CD8-positive, alpha-beta memory T cell (primary cell): ENCODE data around the gene WT1. TPM values are rescaled to one million over a fixed set of nuclear protein-coding genes. Genes with fewer than 3 reads are reported as not detected.

ENCODE experiments used
- CTCF ChIA-PET: fragments of 350-600 bp; sonication (Branson Sonifier 250); formaldehyde crosslinking; loops from one replicate; lab custom pipeline; 2021; ENCODE audit warnings: antibody characterized with exemption; lab: Charles Lee
- POLR2A ChIA-PET: fragments of 350-600 bp; sonication (Branson Sonifier 250); formaldehyde crosslinking; loops from one replicate; lab custom pipeline; 2021; ENCODE audit warnings: antibody characterized with exemption; lab: Charles Lee
- DNase-seq, 5 donors: peaks; one replicate each; pipeline versions ENCODE4 v3.0.0 to v3.0.0-alpha.2; 2020 to 2022; ENCODE audit warnings: mixed read lengths in 1 of 5
- H3K27ac ChIP-seq: one replicate; pipeline ENCODE4 v1.7.0; 2013; ENCODE audit warnings: low read depth, mild to moderate bottlenecking, low read length, moderate library complexity
- H3K27me3 ChIP-seq: 2 replicates; pipeline ENCODE4 v1.7.0; 2013; ENCODE audit warnings: low read length, mild to moderate bottlenecking; ENCODE audit not compliant: insufficient read depth, poor library complexity, severe bottlenecking
- H3K36me3 ChIP-seq: 2 replicates; pipeline ENCODE4 v1.7.0; 2013; ENCODE audit warnings: mild to moderate bottlenecking, low read length, moderate library complexity; ENCODE audit not compliant: insufficient read depth
- H3K4me1 ChIP-seq: 2 replicates; pipeline ENCODE4 v1.7.0; 2013; ENCODE audit warnings: mild to moderate bottlenecking, low read length, moderate library complexity; ENCODE audit not compliant: insufficient read depth
- H3K4me3 ChIP-seq: 2 replicates; pipeline ENCODE4 v1.7.0; 2013; ENCODE audit warnings: mild to moderate bottlenecking, low read length
- H3K9me3 ChIP-seq: 2 replicates; pipeline ENCODE4 v1.7.0; 2013; ENCODE audit warnings: mild to moderate bottlenecking, low read length
- H3K27ac Mint-ChIP-seq, 8 donors: one replicate each; pipeline ENCODE4 v1.8.0; 2020 to 2021; ENCODE audit warnings: mixed read lengths in 8 of 8, mild to moderate bottlenecking in 6 of 8, inconsistent platforms in 3 of 8, moderate library complexity in 3 of 8
- H3K27me3 Mint-ChIP-seq, 2 donors: one replicate each; pipeline ENCODE4 v1.8.0; 2020 to 2021; ENCODE audit warnings: mixed read lengths in 2 of 2, mild to moderate bottlenecking in 1 of 2, moderate library complexity in 1 of 2
- H3K36me3 Mint-ChIP-seq, 3 donors: one replicate each; pipeline ENCODE4 v1.8.0; 2020 to 2021; ENCODE audit warnings: mixed read lengths in 3 of 3, inconsistent platforms in 1 of 3, mild to moderate bottlenecking in 1 of 3
- H3K4me1 Mint-ChIP-seq, 3 donors: one replicate each; pipeline ENCODE4 v1.8.0; 2020 to 2021; ENCODE audit warnings: mixed read lengths in 3 of 3, inconsistent platforms in 1 of 3, mild to moderate bottlenecking in 1 of 3
- H3K4me3 Mint-ChIP-seq, 7 donors: one replicate each; pipeline ENCODE4 v1.8.0; 2020 to 2021; ENCODE audit warnings: mixed read lengths in 7 of 7, mild to moderate bottlenecking in 6 of 7, moderate library complexity in 4 of 7, inconsistent platforms in 2 of 7
- H3K9me3 Mint-ChIP-seq, 5 donors: one replicate each; pipeline ENCODE4 v1.8.0; 2020 to 2022; ENCODE audit warnings: mixed read lengths in 5 of 5, mild to moderate bottlenecking in 3 of 5, moderate library complexity in 2 of 5, inconsistent platforms in 1 of 5
- polyA plus RNA-seq: library from polyadenylated mRNA; unstranded; fragments of 300-500 nt; fragmentation: Illumina TruSeq; gene quantifications from one replicate; pipeline ENCODE4 v1.2.3, GENCODE V29; 2021
- total RNA-seq, 2 experiments: library from RNA; stranded (reverse); gene quantifications; one replicate each; pipeline ENCODE4 v1.2.3, GENCODE V29; 2021

WT1 gene
- total and polyA plus RNA-seq, 3 experiments from 2014 or later = not detected

- no peak for DNase-seq
- no peak overlapping the region for H3K27ac Mint-ChIP-seq
- no peak overlapping the region for H3K4me3 ChIP-seq
- no peaks in the 10 kb centered on the region for H3K9me3 ChIP-seq
- no peaks in the 10 kb centered on the region for H3K4me1 ChIP-seq
- H3K36me3 ChIP-seq = no peaks in the 10 kb centered on the region
- H3K4me1 Mint-ChIP-seq = no peaks in the 10 kb centered on the region
- H3K27ac ChIP-seq = no peak overlapping the region
- H3K36me3 Mint-ChIP-seq = no peaks in the 10 kb centered on the region
- H3K9me3 Mint-ChIP-seq = peaks cover 0 to 5% (median 2%) of the 10 kb centered on the region in 5 donors
- no peaks in the 10 kb centered on the region for H3K27me3 ChIP-seq
- CTCF ChIA-PET = no interaction called here
- no peak overlapping the region for H3K4me3 Mint-ChIP-seq
- peaks cover 5 to 38% of the 10 kb centered on the region in 2 donors for H3K27me3 Mint-ChIP-seq
- POLR2A ChIA-PET = no interaction called here
These were observed 35.1 kb downstream of the WT1 start for GRCh38 chr11:32400196-32400595.

GRCh38 chr11:32396991-32397390, 38.3 kb downstream of the WT1 start:
- no peaks in the 10 kb centered on the region for H3K27me3 ChIP-seq
- ChIA-PET CTCF (no interaction called here), POLR2A (no interaction called here)
- Mint-ChIP-seq H3K27me3 (peaks cover 5 to 30% of the 10 kb centered on the region in 2 donors), H3K27ac (no peak overlapping the region), H3K4me3 (no peak overlapping the region), H3K9me3 (peaks cover 0 to 5% (median 2%) of the 10 kb centered on the region in 5 donors), H3K36me3 (no peaks in the 10 kb centered on the region), H3K4me1 (no peaks in the 10 kb centered on the region)
- DNase-seq = no peak
- H3K4me1 ChIP-seq = no peaks in the 10 kb centered on the region
- H3K4me3 ChIP-seq = no peak overlapping the region
- H3K9me3 ChIP-seq = no peaks in the 10 kb centered on the region
- H3K27ac ChIP-seq = no peak overlapping the region
- H3K36me3 ChIP-seq = no peaks in the 10 kb centered on the region

- H3K9me3 ChIP-seq = no peaks in the 10 kb centered on the region
- Mint-ChIP-seq H3K9me3 (peaks cover 0 to 5% (median 2%) of the 10 kb centered on the region in 5 donors), H3K4me1 (no peaks in the 10 kb centered on the region), H3K36me3 (no peaks in the 10 kb centered on the region), H3K27ac (no peak overlapping the region), H3K4me3 (no peak overlapping the region), H3K27me3 (peaks cover 5 to 30% of the 10 kb centered on the region in 2 donors)
- ChIA-PET CTCF (no interaction called here), POLR2A (no interaction called here)
- no peak for DNase-seq
- no peaks in the 10 kb centered on the region for H3K36me3 ChIP-seq
- no peak overlapping the region for H3K27ac ChIP-seq
- no peaks in the 10 kb centered on the region for H3K4me1 ChIP-seq
- H3K4me3 ChIP-seq = no peak overlapping the region
- no peaks in the 10 kb centered on the region for H3K27me3 ChIP-seq
These were observed 39.0 kb downstream of the WT1 start for GRCh38 chr11:32396331-32396730.

DNA sequence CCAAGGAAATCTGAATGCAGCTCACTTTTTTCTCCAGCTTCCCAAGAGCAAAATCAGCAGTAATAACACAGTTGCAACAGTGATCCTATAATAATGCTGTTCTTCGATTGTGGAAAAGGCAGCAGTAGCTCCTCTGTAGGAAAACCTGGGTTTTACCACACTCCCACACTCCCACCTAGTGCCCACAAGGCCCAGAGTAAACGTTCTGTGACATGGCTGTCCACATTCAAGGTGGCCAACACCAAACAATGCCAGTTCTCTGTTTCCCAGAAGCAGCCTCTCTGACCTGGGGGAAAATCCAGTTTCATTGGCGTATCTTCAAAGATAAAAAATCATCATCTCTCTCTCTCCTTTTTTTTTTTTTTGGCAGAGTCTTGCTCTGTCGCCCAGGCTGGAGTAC, 40.2 kb downstream of the WT1 start:
- H3K36me3 Mint-ChIP-seq = no peaks in the 10 kb centered on the region
- ChIA-PET CTCF (no interaction called here), POLR2A (no interaction called here)
- Histone ChIP-seq H3K27me3 (no peaks in the 10 kb centered on the region), H3K27ac (no peak overlapping the region), H3K36me3 (no peaks in the 10 kb centered on the region), H3K4me1 (no peaks in the 10 kb centered on the region), H3K4me3 (no peak overlapping the region), H3K9me3 (no peaks in the 10 kb centered on the region)
- no peak overlapping the region for H3K4me3 Mint-ChIP-seq
- DNase-seq = no peak
- H3K9me3 Mint-ChIP-seq = peaks cover 0 to 2% (median 0%) of the 10 kb centered on the region in 5 donors
- peaks cover 5 to 25% of the 10 kb centered on the region in 2 donors for H3K27me3 Mint-ChIP-seq
- H3K27ac Mint-ChIP-seq = no peak overlapping the region
- H3K4me1 Mint-ChIP-seq = no peaks in the 10 kb centered on the region

- POLR2A ChIA-PET = no interaction called here
- CTCF ChIA-PET = no interaction called here
- H3K4me3 Mint-ChIP-seq = no peak overlapping the region
- H3K4me1 Mint-ChIP-seq = no peaks in the 10 kb centered on the region
- Histone ChIP-seq H3K36me3 (no peaks in the 10 kb centered on the region), H3K4me3 (no peak overlapping the region), H3K27me3 (no peaks in the 10 kb centered on the region), H3K27ac (no peak overlapping the region), H3K4me1 (no peaks in the 10 kb centered on the region), H3K9me3 (no peaks in the 10 kb centered on the region)
- no peaks in the 10 kb centered on the region for H3K36me3 Mint-ChIP-seq
- H3K9me3 Mint-ChIP-seq = peaks cover 0 to 2% (median 0%) of the 10 kb centered on the region in 5 donors
- H3K27me3 Mint-ChIP-seq = peaks cover 3 to 21% of the 10 kb centered on the region in 2 donors
- H3K27ac Mint-ChIP-seq = no peak overlapping the region
- DNase-seq = no peak
These were observed 42.5 kb downstream of the WT1 start for GRCh38 chr11:32392840-32393239.

DNA sequence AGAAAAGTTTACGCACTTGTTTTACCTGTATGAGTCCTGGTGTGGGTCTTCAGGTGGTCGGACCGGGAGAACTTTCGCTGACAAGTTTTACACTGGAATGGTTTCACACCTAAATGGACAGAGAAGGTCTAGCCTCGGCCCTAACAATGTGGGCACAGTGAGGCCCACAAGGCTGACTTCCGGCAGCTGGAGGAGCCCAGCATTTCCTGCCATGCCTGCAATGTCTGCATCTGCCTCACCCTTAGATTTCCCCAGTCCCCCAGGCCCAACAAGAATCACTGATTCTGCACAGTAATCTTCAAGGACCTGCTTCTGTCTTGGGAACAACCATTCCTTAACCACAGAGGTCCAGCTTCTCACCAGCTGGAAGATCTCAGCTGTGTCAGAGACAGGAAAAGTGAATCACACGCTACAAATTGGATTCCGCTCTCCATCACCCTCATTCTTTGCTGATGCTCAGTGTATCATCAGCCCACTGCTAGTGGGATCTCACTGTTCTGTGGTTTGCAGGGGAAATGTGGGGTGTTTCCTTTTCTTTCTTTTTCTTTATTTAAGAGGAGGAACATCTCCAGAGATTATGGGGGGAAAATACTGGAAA, 43.3 kb downstream of the WT1 start:
- H3K27me3 Mint-ChIP-seq = peaks cover 3 to 17% of the 10 kb centered on the region in 2 donors
- H3K9me3 Mint-ChIP-seq = peaks cover 0 to 2% (median 0%) of the 10 kb centered on the region in 5 donors
- Histone ChIP-seq H3K36me3 (no peaks in the 10 kb centered on the region), H3K4me3 (no peak overlapping the region), H3K4me1 (no peaks in the 10 kb centered on the region), H3K9me3 (no peaks in the 10 kb centered on the region), H3K27me3 (no peaks in the 10 kb centered on the region), H3K27ac (no peak overlapping the region)
- POLR2A ChIA-PET = no interaction called here
- no peak for DNase-seq
- CTCF ChIA-PET = no interaction called here
- no peaks in the 10 kb centered on the region for H3K4me1 Mint-ChIP-seq
- H3K36me3 Mint-ChIP-seq = no peaks in the 10 kb centered on the region
- H3K27ac Mint-ChIP-seq = no peak overlapping the region
- no peak overlapping the region for H3K4me3 Mint-ChIP-seq

DNA sequence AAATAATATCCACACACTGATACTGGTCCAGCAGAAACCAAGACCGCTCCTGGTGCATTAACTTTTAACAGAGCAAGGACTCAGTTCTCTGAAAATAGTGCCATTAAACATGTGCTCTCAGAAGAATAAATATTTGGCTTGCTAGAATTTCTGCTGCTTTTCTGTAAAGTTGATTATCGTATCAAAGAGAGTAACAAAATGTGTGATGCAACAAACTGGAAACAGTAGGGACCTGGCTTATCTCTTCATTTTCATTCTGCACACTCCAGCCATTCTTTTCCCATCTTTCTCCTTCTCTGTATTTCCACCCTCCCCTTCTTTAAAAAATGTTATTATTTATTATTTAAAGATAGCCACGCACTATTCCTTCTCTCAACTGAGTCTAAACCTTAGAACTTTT, 43.9 kb downstream of the WT1 start:
- Mint-ChIP-seq H3K9me3 (peaks cover 0 to 2% (median 0%) of the 10 kb centered on the region in 5 donors), H3K27ac (no peak overlapping the region), H3K27me3 (peaks cover 3 to 17% of the 10 kb centered on the region in 2 donors), H3K4me1 (no peaks in the 10 kb centered on the region), H3K4me3 (no peak overlapping the region), H3K36me3 (no peaks in the 10 kb centered on the region)
- H3K27ac ChIP-seq = no peak overlapping the region
- no peaks in the 10 kb centered on the region for H3K36me3 ChIP-seq
- ChIA-PET POLR2A (no interaction called here), CTCF (no interaction called here)
- DNase-seq = no peak
- H3K4me3 ChIP-seq = no peak overlapping the region
- H3K4me1 ChIP-seq = no peaks in the 10 kb centered on the region
- no peaks in the 10 kb centered on the region for H3K27me3 ChIP-seq
- no peaks in the 10 kb centered on the region for H3K9me3 ChIP-seq

- Histone ChIP-seq H3K4me3 (no peak overlapping the region), H3K9me3 (no peaks in the 10 kb centered on the region), H3K36me3 (no peaks in the 10 kb centered on the region), H3K27me3 (no peaks in the 10 kb centered on the region), H3K27ac (no peak overlapping the region), H3K4me1 (no peaks in the 10 kb centered on the region)
- H3K27me3 Mint-ChIP-seq = peaks cover 3 to 9% of the 10 kb centered on the region in 2 donors
- H3K4me3 Mint-ChIP-seq = no peak overlapping the region
- CTCF ChIA-PET = no interaction called here
- H3K9me3 Mint-ChIP-seq = peaks cover 0 to under 1% (median 0%) of the 10 kb centered on the region in 5 donors
- H3K4me1 Mint-ChIP-seq = no peaks in the 10 kb centered on the region
- POLR2A ChIA-PET = no interaction called here
- peak overlapping the region in 1 of 8 donors; percentile 39 for H3K27ac Mint-ChIP-seq
- H3K36me3 Mint-ChIP-seq = no peaks in the 10 kb centered on the region
- no peak for DNase-seq
These were observed 44.6 kb downstream of the WT1 start for GRCh38 chr11:32390712-32391111.
